Muscle of arm (tissue), 12 donors: ENCODE data around the gene CACNA1I. TPM values are rescaled to one million over a fixed set of nuclear protein-coding genes. Genes with fewer than 3 reads are reported as not detected.

Source experiments
- DNase-seq: peaks from one replicate; pipeline ENCODE4 v3.0.0-alpha.2; 2013
- polyA plus RNA-seq, 12 donors: library from polyadenylated mRNA; unstranded; fragments of 120-200 nt; gene quantifications; one replicate each; pipeline ENCODE4 v1.2.1, GENCODE V29; 2013; ENCODE audit not compliant: insufficient read length in 12 of 12

Gene CACNA1I
- polyA plus RNA-seq, 12 donors = 0.03 to 0.40 (median 0.13) TPM; not detected in 2

DNA sequence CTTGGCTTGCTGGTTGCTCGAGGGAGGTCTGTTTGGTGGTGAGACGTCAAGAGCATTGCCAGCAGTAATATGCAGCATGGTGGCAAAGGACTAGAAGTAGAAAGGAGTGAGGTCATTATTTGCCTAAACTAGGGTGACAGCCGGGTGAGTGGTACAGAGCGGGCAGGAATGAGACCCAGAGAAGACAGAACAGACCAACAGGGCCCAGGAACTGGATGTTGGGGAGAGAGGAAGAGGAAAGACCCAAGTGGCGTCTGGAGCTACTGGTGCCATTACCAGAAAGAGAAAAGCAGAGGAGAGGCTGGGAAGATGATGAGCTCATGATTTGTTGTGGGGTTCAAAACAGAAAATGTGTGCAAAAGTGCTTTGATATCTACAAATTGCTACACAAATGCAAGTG lies 164.3 kb downstream of the CACNA1I start:
- DNase-seq = no peak

DNA sequence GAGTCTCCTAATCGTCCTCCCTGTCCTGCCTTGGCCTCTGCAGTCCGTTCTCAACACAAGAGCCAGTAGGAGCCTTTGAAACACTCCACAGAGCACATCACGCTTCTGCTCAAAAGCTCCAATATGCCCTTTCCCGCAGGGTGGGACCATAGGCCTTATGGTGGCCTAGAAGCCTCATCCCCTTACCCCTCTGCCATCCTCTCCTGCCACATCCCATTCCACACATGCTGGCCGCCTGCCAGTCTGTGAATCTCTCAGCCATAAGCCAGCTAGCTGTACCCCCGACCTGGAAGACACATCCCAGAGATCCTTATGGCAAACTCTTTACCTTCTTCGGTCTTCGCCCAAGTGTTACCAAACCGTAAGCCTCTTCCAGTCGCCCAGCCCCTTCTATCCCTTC lies 165.2 kb downstream of the CACNA1I start:
- no peak for DNase-seq

DNA sequence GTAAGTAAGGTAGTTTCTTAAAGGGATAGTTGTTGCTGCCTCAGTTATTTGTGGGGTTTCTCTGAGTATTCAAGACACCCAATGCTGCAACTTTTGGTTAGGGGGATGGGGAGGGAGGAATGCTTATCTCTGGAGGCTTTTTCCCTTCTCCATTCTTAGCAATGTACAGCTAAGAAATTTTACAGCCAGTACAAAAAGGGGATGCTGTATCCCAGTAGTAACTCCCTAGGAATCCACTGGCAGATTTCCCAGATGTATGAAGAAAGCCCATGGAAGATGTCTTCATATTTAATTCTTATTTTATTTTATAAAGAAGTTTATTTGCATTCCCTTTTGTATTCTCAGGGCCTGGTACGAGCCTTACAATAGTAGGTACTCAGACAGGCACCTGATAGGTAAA lies 168.2 kb downstream of the CACNA1I start:
- no peak for DNase-seq

Other genes starting within 250 kb of the CACNA1I start
- 10 to 100 TPM in 10 of 12 donors, 1 to 10 TPM in 1, not detected in 1; 9.9 to 35.0 (median 14.2) TPM for gene SYNGR1, start 220.8 kb upstream of the CACNA1I start, polyA plus RNA-seq
- gene TAB1, start 171.0 kb upstream of the CACNA1I start, polyA plus RNA-seq = 10 to 100 TPM in 11 of 12 donors, not detected in 1; 18.7 to 26.0 (median 20.8) TPM
- gene MGAT3, start 113.7 kb upstream of the CACNA1I start, polyA plus RNA-seq = 10 to 100 TPM in 1 of 12 donors, 1 to 10 TPM in 10, not detected in 1; 2.3 to 12.6 (median 3.5) TPM
- gene MIEF1, start 68.5 kb upstream of the CACNA1I start, polyA plus RNA-seq = 10 to 100 TPM in 11 of 12 donors, not detected in 1; 13.6 to 31.2 (median 17.8) TPM
- 100 to 1,000 TPM in 11 of 12 donors, not detected in 1; 294 to 376 (median 332) TPM for gene ATF4, start 50.2 kb upstream of the CACNA1I start, polyA plus RNA-seq
- gene RPS19BP1, start 38.0 kb upstream of the CACNA1I start, polyA plus RNA-seq = 10 to 100 TPM in 11 of 12 donors, not detected in 1; 33.3 to 76.7 (median 47.9) TPM